NCI-H128 (cell line): ENCODE measurements around the gene PIGR.
"Not testable (repeated sequence)": the region's sequence is repeated elsewhere in the genome, so short reads cannot be mapped to it uniquely, and the experiment has no call there.

Experiments
- DNase-seq: peaks from one replicate; lab custom pipeline; 2025; ENCODE audit not compliant: unreplicated experiment; lab: John Stamatoyannopoulos, UW

Gene PIGR

DNA sequence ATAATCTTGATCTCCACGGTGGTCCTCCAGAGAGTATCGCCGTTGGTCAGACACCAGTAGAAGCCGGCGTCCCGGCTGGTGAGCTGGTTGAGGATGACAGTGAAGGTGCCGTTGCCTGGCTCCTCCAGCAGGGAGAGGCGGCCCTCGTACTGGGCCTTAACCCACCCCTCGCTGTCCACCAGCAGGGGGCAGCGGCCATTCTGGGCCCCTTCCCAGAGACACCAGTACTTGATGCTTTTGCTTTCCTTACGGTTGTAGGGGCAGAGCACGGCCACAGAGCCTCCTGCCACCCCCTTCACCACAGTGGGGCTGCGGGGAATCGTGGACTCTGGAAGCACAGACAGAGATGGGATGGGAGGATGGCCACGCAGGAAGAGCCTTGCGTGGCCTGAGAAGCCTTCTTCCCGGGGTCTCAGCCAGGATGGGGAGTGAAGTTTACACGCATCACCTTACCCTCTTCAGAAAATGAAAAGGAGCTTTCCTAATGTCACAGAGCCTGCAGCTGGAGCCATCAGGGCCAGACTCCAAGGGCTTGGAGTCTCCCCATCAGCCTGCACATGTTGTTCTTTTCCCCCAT lies 10.7 kb downstream of the PIGR start:
- DNase-seq, result no peak

DNA sequence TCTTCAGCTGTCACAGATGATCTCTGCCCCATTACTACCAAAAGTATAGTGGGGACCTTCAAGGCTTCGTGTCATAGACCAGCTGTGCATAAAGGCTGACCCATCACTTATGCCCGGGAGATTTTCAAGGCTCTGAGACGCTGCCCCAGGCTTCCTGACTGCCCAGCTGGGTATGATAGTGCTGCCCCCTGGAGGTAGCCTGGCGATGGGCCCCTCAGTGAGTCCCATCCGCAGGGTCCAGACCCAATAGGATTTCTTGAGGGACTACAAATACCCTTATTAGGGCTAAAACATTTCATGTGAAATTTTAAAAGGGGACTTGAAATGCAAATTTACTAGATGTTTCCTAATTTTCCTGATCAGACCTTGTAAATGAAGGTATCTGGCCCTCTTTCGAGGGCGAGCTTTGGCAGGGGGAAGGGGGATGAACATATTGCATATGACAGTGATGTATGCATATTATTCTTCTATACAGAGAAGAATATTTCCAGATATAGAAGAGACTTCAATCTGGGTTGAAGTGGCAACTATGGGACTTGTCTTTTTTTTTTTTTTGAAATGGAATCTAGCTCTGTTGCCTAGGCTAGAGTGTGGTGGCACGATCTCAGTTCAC lies 12.8 kb downstream of the PIGR start:
- DNase-seq, result no peak

DNA sequence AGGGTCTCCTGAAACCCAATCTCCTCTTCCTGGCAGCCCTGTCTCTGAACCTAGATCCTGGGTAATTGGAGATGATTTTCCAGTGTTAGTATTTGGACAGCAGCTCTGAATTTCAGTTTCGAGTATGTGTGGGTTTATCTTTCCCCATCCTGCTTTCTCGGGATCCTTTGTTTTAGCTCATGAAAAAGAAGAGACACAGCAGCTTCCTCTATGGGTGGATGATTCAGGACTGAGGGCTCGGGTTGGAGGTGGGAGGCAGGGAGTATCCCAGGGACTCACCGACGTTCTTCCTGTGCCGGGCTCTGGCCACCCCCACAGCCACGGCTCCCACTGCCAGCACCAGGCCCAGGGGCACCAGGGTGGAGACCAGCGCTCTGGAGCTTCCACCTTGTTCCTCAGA lies 14.1 kb downstream of the PIGR start:
- DNase-seq, result no peak

DNA sequence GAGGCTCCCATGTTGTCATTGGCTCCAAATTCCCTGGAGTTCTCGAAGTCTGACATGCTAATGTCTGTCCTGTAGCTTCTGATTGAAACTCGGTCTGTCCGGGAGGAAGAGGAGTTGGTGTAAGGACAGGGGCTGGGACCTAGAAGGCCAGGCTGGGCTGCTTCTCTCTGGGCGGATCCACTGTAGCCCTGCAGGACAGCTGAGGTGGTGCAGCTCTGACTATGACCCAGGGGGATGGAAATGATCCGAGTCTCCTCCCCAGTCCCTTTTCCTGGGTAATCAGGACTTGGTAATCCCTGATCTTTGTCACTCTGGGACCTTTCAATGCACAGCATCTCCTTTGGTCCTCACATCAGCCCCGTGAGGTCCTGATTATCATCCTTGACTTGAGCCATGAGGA lies 14.6 kb downstream of the PIGR start:
- DNase-seq, result no peak

DNA sequence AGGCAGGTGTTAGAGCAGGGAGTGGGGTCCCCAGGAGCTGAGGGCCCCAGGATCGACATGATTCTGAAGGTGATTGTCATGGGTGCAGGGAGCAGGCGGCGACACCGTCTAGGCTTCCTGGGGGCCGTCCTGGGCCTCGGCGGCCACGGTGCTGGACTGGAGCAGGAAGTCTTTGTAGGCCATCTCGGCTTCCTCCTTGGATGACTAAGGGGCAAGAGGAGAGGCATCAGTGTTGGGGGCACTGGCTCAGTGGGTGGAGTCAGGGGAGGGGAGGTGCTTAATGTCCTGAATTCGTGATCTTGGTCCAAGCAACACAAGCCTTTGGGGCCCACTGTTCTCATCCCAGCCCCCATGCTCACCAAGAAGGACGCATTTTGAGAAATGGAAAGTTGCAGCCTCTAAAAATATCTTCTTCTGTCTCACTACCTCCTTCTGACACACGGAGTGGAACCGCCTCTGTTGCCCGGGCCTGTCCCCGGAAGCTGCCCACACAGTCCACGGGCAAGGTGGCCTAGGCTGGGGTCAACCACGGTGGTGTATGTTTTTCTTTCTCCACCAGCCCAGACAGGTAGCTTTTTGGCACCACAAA lies 16.0 kb downstream of the PIGR start:
- DNase-seq, result no peak

DNA sequence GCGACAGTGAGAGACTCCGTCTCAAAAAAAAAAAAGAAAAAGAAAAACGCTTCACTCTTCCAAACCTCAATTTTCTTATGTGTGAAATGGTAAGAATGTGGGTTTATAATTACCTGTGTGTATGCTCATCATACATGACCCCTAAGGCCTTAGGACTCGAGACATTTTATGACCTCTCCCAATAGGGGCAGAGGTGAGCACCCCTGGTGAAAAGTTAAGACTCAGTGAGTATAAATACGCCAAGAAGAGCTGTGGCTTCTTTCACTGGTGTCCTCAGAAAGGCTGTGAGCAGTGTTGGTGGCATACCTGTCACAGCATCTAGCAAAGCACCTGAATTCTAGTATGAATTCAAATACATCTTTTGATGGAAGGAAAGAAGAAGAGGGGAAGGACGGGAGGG lies 16.7 kb downstream of the PIGR start:
- DNase-seq, result no peak

DNA sequence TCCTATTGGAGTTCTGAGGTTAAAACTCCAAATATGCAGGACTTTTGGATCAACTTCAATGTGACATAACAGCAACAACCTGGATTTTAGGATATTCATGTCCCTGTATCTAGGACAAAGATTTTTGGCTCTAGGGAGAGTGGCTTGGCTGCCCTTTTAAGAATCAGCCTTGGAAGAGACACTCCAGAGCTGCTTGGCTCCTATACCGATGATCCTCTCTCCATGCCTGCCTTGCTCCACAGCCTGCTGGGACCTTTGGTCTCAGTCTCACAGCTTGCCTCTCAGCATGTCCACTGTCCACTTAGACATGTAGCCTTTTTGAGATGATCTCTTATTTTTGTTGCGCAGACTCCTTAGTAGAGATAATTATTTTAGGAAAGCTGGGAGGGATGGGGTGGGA lies 20.0 kb downstream of the PIGR start:
- no peak for DNase-seq

DNA sequence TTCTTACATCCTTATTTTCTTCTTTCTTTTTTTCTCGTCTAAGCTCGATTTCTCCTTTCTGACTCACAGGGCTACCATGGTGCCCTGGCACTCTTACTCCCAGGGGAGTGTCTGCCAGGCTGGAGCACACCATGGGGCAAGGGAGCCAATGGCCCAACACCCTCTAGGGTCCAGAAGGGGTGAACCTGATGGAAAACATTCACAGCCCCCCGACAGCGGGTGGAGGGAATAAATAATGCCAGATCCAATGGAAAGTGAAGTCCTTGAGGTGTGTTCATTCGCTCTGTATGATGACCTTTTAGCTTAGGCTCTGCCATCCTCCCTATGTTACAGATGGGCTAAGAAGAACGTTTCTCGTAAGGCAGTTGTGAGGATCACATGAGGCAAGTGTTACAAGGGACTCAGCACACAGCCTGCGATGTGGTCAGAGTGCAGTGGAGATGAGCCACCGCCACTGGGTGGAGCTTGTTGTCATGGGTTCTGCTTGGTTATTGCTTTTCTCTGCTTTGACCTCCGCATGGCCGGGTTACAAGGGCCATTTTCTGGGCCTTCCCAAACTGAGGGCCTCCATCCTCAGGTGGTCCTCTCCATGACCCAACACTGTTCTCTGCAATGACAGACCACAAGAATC lies 21.0 kb downstream of the PIGR start:
- no peak for DNase-seq

DNA sequence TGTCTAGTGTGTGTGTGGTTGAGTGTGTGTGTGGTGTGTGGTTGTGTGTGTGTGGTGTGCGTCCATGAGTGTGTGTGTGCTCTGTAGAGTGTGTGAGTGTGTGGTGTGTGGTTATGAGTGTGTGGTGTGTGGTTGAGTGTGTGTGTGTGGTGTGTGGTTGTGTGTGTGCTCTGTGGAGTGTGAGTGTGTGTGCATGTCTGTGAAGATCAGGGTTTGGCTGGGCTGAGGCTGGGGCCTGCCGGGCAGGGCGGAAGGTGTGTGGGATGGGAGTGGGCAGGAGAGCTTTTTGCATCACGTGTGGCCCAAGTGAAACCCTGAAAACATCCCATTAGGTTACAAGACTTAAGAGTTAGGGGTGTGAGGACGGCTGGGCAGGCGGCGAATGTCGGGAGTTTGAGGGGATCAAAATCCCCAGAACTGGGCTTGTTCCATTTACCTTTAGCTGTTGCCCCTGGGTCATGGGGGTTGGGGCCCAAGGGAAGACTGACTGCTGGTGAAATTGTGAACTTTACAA lies 21.6 kb downstream of the PIGR start:
- no peak for DNase-seq

DNA sequence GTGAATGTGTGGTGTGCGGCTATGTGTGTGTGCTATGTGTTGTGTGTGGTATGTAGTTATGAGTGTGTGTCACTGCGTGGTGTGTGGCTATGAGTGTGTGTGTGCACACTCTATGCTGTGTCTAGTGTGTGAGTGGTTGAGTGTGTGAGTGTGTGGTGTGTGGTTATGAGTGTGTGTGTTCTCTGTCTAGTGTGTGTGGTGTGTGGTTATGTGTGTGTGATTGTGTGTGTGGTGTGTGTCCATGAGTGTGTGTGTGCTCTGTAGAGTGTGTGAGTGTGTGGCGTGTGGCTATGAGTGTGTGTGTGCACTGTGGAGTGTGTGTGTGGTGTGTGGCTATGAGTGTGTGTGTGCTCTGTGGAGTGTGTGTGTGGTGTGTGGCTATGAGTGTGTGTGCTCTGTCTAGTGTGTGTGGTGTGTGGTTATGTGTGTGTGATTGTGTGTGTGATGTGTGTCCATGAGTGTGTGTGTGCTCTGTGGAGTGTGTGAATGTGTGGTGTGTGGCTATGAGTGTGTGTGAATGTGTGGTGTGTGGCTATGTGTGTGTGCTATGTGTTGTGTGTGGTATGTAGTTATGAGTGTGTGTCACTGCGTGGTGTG lies 22.2 kb downstream of the PIGR start:
- not testable (repeated sequence) for DNase-seq

DNA sequence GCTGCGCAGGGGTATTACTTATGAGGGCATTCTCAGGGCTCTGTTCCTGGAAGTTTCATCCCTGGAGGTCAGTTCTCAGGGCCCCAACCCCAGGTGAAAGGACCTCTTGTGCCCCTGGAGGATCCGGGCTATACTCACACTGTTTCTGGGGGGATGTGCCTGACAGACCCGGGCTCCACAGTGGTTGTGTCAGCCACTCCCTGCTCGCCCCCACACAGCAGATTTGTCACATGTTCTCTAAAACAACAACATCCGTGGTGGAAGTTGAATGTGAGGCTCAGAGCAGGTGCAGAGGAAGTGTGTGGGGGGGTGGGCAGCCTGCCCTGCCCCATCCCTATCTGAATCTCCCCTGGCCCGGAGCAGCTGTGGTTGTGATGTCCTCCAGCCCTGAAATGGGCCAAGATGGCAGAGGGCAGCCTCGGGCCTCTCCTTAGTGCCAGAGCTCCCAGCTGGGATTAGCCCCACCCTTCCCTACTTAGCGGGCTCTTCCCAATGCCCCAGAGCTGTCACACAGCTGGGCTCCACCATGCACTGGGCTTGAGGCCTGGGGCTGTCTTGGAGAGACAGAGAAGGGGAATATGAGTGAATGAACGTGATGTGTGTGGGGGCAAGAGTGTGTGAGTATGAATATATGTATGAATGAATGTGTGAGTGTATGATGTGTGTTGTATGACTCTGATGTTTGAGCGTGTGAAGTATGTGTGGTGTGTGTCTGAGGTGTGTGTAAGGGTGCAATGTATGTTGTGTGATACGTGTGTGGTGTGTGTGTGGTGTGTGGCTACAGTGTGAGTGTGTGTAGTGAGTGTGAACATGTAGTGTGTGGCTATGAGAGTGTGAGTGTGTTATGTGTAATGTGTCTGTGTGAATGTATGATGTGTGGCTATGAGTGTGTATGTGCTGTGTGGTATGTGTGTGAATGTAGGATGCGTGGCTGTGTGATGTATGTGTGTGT lies 23.0 kb downstream of the PIGR start:
- no peak for DNase-seq

DNA sequence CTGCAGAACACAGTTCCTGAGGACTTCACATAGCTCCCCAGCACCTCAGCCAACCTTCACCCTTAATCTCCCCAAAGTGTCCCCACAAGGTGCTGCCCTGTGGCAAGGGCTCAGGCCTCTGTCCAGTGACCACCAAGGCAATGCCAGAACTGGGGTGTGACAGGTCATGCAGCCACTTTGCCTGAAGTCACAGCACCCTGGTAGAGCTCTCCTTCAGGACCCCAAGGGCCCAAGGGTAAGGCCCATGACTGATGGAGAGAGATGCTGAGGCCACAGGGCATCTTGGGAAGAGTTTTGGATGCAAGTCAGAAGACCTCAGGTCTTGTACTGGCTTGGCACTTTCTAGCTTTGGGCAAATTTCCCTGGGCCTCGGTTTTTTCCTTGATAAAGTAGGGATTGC lies 23.7 kb downstream of the PIGR start:
- DNase-seq, result no peak

DNA sequence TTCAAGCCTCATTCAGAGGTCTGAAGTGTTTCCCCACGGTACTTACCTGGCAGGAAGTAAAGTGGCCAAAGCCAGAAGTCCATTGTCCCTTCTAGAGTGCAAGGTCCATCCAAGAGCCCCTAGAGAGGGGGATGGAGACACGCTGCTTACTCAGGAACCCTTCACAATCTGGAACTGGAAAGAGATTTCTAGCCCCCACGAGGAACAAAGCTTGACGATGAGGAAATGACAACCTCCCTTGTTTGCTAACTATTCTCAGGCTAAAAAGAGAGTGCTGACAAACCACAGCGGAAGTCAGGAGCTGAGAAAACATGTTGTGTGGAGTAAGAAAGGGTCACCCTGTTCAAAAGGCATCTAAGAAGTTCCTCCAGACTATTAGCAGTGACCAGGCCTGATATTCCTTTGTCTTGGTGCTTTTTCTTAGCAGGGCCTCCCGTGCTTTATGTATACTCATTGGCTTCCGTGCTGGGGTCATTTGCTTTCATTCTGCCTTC lies 24.4 kb downstream of the PIGR start, which contains the start of gene FCMR:
Gene FCMR (minus strand): TSS at position 170 of the 494 bp plus-strand sequence. CDS start 87 bp downstream, at position 83.
- DNase-seq, result no peak

DNA sequence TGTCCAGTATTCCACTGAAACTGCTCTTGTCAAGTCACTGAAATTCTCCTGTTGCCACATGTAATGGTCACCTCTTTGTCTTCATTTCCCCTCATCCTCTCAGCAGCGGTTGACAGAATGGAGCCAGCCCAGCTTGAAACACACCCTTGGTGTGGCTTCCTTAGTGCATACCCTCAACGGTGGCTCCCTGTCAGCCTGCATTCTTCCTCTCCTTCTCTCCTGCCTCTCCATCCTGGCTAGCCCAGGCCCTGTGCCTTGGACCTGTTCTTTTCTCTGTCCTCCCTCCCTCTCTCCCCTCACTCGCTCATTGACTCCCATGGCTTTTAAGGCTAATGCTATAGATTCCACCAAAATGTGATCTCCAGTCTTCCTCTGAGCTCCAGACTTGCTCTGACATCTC lies 28.2 kb downstream of the PIGR start:
- DNase-seq, result no peak

DNA sequence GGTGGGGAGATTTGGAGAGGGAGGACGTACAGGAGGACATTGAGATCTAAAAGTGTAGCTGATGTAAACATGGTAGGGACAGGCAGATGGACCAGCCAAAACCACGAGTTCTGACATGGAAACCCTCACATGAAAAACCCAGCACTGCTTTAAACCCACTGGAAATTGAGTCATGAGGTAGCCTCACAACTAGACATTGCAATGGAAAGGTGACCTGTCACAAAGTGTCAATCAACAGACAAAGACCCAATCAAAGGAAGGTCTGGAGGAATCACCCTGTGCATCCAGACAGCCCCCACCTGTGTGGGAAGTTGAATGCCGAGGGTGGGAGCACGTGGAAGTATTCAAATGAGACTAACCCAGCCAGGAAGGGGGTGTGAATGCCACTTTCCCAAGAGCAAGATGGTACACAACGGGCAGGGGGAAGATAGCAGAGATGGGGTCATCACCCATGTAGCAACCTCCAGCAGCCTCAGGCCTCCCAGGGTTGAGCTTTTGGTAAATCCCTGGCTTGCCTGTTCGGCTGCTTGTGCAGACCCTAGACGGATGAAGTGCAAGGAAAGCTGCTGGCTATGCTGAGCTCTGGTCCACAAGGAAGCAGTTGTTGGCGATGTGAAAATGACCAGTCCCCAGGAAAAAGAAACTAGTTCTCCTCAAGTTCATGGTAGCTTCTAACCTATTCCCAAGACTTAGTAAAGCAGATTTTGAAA lies 30.1 kb downstream of the PIGR start:
- no peak for DNase-seq

DNA sequence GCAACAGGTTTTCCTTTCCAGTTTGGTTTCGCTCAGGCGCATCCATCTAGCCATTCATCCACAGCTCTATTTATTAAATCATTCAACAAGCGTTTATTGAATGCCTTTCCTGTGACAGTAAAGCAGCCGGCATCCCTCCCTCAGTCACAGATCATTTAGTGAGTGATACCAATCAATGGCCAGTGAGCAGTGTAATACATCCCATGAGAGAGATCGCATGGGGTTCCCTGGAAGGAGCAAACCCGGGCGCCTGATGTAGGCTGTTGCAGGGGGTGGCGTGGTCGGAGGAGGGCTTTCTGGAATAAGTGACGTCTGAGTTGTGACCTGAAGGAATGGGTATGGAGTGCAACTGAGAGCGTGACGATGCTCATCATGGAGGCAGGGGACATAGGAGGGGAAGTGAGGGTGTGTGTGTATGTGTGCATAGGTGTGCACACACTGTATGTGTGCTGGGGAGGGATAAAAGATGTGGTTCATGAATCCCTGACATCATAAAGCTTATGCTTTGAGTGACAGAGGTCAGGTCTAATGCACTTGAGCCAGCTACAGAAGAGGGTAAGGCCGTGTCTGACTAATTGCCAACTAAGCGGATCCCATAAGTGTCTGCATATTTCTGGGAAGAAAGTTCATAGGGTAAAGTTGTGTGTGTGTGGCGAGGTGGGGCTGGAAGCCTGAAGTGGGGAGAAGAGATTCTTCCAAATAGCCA lies 31.1 kb downstream of the PIGR start:
- no peak for DNase-seq

DNA sequence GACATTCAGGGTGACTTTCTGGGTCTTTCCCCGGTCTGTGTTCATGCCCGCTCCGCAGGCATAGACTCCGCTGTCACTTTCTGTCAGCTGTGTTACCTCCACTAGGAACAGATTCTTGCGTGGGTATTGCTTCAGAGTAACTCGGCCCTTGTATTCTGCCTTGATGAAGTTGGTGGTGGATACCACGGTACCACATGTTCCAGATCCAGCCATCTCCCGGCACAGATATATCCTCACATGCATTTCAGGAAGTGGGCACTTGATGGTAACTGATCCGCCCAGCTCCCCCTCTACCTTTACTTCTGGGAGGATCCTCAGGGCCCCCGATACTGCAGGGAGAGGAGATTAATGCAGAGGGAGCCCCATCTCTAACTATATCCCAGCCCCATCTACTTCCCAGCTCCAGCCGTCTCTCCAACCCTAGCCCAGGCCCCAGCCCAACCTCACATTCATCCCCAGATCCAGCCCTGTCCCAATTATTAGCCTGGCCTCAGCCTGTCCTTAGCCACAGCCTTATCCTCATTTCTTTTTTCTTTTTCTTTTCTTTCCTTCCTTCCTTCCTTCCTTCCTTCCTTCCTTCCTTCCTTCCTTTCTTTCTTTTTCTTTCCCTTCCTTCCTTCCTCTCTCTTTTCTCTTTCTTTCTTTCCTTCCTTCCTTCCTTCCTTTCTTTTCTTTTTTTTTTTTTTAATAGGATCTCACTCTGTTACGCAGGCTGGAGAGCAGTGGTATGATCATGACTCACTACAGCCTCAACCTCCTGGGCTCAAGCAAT lies 32.3 kb downstream of the PIGR start:
- DNase-seq, result no peak

DNA sequence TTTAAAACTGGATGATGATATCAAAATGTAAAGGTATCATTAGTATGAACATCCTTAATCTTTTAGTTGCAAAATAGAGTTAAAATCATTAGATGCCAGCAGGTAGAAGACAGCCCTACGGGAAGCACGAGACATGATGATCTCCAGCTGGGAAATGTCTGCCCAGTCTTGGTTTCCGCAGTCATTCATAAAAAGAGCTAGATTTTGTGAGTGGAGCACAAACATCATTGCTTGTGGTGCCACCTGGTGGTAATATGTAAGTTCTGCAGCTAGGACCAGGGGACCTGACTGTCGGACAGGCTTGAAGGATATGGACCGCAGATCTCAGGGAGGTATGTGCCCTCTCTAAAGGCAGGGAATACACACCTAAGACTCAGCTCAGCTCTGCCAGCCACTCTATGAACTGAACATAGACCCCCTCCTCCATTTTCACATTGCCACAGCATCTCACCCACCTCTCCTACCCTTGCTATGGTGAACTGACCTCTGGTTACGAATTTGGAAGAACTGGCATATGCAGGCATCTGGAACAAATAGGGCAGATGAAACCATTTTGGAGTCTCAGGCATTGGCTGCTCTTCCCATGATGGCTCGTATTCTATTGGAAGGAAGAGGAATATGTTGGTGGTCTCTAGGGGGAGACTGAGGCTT lies 33.7 kb downstream of the PIGR start:
- DNase-seq, result peak; percentile 78
